ENCODE results near the gene SLC35E2B.
"Not testable (repeated sequence)": the region's sequence is repeated elsewhere in the genome, so short reads cannot be mapped to it uniquely, and the experiment has no call there.

- TF ChIP-seq POLR2A (IDR thresholded peaks at IDR 0.05; ENCODE audit: low read length); GATA1 (IDR thresholded peaks at IDR 0.05; ENCODE audit: low read depth, low read length): not testable (repeated sequence)
These were observed 59.2 kb downstream of the SLC35E2B start for GRCh38 chr1:1633409-1633808.

Measured in erythroblast (primary cell).